Esophagus muscularis mucosa (tissue), 4 donors: ENCODE data around the gene HIBCH. TPM values are rescaled to one million over a fixed set of nuclear protein-coding genes. Genes with fewer than 3 reads are reported as not detected.
"Not testable (repeated sequence)": the region's sequence is repeated elsewhere in the genome, so short reads cannot be mapped to it uniquely, and the experiment has no call there.

Source experiments
- DNase-seq: peaks from one replicate; pipeline ENCODE4 v3.0.0-alpha.2; 2017; ENCODE audit errors: extremely low spot score
- H3K27ac ChIP-seq, 4 donors: fragments of 200-600 bp; sonication (generic); replicated peaks in 1 of 4; 1 replicate in 3 of 4; 2 replicates in 1 of 4; pipeline ENCODE4 v1.5.1; 2016 to 2019; ENCODE audit warnings: mild to moderate bottlenecking in 1 of 4
- H3K27me3 ChIP-seq, 4 donors: fragments of 200-600 bp; sonication (generic); one replicate each; pipeline versions ENCODE4 v1.5.1 to v1.6.0; 2016 to 2019
- H3K36me3 ChIP-seq, 4 donors: fragments of 200-600 bp; sonication (generic); one replicate each; pipeline ENCODE4 v1.5.1; 2016 to 2019
- H3K4me1 ChIP-seq, 4 donors: fragments of 200-600 bp; sonication (generic); one replicate each; pipeline ENCODE4 v1.5.1; 2016 to 2019
- H3K4me3 ChIP-seq, 4 donors: fragments of 200-600 bp; sonication (generic); 1 replicate in 2 of 4; 2 replicates in 2 of 4; pipeline ENCODE4 v1.5.1; 2016 to 2019; ENCODE audit warnings: mild to moderate bottlenecking in 4 of 4, moderate library complexity in 1 of 4
- H3K9me3 ChIP-seq, 4 donors: fragments of 200-600 bp; sonication (generic); 1 replicate in 3 of 4; 2 replicates in 1 of 4; pipeline ENCODE4 v1.5.1; 2016 to 2019
- CTCF ChIP-seq, 3 experiments: fragments of 200-600 bp in 2 of 3; fragments of 450-650 bp in 1 of 3; sonication (generic) in 2 of 3; IDR thresholded peaks; one replicate each; pipeline ENCODE4 v1.5.1; 2017 to 2019; ENCODE audit warnings: antibody characterized with exemption in 3 of 3, mild to moderate bottlenecking in 2 of 3, moderate library complexity in 1 of 3
- EP300 ChIP-seq: sonication (generic); formaldehyde crosslinking; IDR thresholded peaks from one replicate; pipeline ENCODE4 v1.6.1; 2017; ENCODE audit warnings: antibody characterized with exemption
- POLR2A ChIP-seq: fragments of 450-650 bp; IDR thresholded peaks from one replicate; pipeline ENCODE4 v1.6.1; 2017; ENCODE audit warnings: antibody characterized with exemption, moderate library complexity, mild to moderate bottlenecking, low read depth
- POLR2AphosphoS5 ChIP-seq, 2 donors: sonication (generic); formaldehyde crosslinking; IDR thresholded peaks; one replicate each; pipeline ENCODE4 v1.6.1; 2017; ENCODE audit warnings: antibody characterized with exemption in 2 of 2
- WGBS: methylation state at CpG from one replicate; pipeline ENCODE4 v1.1.5; 2018; 5-methylcytosine and 5-hydroxymethylcytosine counted together
- intact Hi-C: fragments of 100-400 bp; cut with DNase I; formaldehyde crosslinking; loops from one replicate; pipeline ENCODE4 v1.15.1; 2023
- total RNA-seq, 4 donors: library from RNA; depleted of rRNA; stranded (reverse); fragments of >200 nt; gene quantifications; one replicate each; pipeline versions ENCODE4 v1.1.0 to v1.2.1, GENCODE V29; 2016

HIBCH gene
- total RNA-seq, 4 donors from 2014 or later, result 12.3 to 20.2 (median 15.5) TPM

GRCh38 chr2:190308031-190308430 is 11.6 kb downstream of the HIBCH start:
- whole genome bisulfite sequencing, result 100% methylated on average over 1 of the region's 1 CpG
- peaks cover 0 to 18% (median 5%) of the 10 kb centered on the region in 4 donors for H3K36me3 ChIP-seq
- no peaks in the 10 kb centered on the region for H3K9me3 ChIP-seq
- H3K4me3 ChIP-seq, result no peak overlapping the region
- no peaks in the 10 kb centered on the region for H3K4me1 ChIP-seq
- H3K27me3 ChIP-seq, result no peaks in the 10 kb centered on the region
- intact Hi-C loops, result no loop called here
- TF ChIP-seq POLR2AphosphoS5 (IDR thresholded peaks at IDR 0.05) (no peak), POLR2A (no peak), EP300 (no peak), CTCF (IDR thresholded peaks at IDR 0.05) (no peak)
- H3K27ac ChIP-seq, result no peak overlapping the region
- DNase-seq, result no peak

DNA sequence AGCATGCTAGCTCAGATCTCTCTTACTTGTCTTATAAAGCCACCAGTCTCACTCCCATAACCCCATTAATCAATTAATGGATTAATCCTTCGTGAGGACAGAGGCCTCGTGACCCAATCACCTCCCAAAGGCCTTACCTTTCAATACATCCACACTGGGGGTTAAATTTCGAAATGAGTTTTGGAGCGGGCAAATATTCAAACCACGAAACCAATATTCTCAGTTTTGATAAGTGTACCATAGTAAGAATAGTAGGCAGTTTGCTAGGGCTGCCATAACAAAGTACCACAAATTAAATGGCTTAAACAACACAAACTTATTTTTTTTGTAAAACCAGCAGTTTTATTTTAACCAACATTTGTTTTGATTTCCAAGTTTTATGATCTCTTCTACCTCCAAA is 15.2 kb downstream of the HIBCH start:
- no peaks in the 10 kb centered on the region for H3K27me3 ChIP-seq
- DNase-seq, result no peak
- TF ChIP-seq POLR2AphosphoS5 (IDR thresholded peaks at IDR 0.05) (no peak), EP300 (no peak), CTCF (IDR thresholded peaks at IDR 0.05) (no peak), POLR2A (no peak)
- no peaks in the 10 kb centered on the region for H3K9me3 ChIP-seq
- intact Hi-C loops, result no loop called here
- no peak overlapping the region for H3K27ac ChIP-seq
- WGBS, result 97% methylated on average over 5 of the region's 5 CpGs
- H3K36me3 ChIP-seq, result peaks cover 0 to 19% (median 0%) of the 10 kb centered on the region in 4 donors
- no peak overlapping the region for H3K4me3 ChIP-seq
- peaks cover 0 to 6% (median 0%) of the 10 kb centered on the region in 4 donors for H3K4me1 ChIP-seq

- no peak for TF ChIP-seq POLR2A
- no peak for TF ChIP-seq POLR2AphosphoS5 (IDR thresholded peaks at IDR 0.05)
- no peak for TF ChIP-seq CTCF (IDR thresholded peaks at IDR 0.05)
- TF ChIP-seq EP300, result no peak
- H3K4me3 ChIP-seq, result no peak overlapping the region
- peaks cover 0 to 6% (median 0%) of the 10 kb centered on the region in 4 donors for H3K4me1 ChIP-seq
- H3K36me3 ChIP-seq, result peaks cover 0 to 16% (median 0%) of the 10 kb centered on the region in 4 donors
- no peaks in the 10 kb centered on the region for H3K9me3 ChIP-seq
- intact Hi-C loops, result no loop called here
- H3K27ac ChIP-seq, result no peak overlapping the region
- H3K27me3 ChIP-seq, result no peaks in the 10 kb centered on the region
- no peak for DNase-seq
Measured at GRCh38 chr2:190303647-190304046, 16.0 kb downstream of the HIBCH start.

DNA sequence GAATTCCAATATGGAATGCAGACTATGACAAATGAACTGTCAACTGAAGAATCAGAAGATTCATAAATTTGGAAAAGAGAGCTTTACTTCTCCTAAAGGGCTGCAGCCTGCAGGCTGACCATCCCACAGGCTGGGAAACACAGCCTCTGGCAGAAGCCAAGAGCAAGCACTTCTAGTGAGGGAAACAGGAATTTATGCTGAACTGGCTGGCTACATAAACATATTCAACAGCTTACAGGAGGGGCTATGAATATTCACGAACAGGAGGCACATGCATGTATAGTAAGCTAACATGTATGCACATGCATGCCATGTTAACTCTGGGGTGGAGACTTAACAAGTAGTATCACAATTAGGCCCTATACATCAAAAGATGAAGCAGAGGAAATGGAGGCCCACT is 17.6 kb downstream of the HIBCH start:
- 94% methylated on average over 1 of the region's 1 CpG for WGBS
- Histone ChIP-seq H3K4me3 (no peak overlapping the region), H3K27ac (no peak overlapping the region), H3K4me1 (peaks cover 0 to 6% (median 0%) of the 10 kb centered on the region in 4 donors), H3K9me3 (no peaks in the 10 kb centered on the region), H3K36me3 (peaks cover 0 to 16% (median 0%) of the 10 kb centered on the region in 4 donors), H3K27me3 (no peaks in the 10 kb centered on the region)
- TF ChIP-seq EP300, result no peak
- TF ChIP-seq POLR2A, result no peak
- TF ChIP-seq POLR2AphosphoS5 (IDR thresholded peaks at IDR 0.05), result no peak
- TF ChIP-seq CTCF (IDR thresholded peaks at IDR 0.05), result no peak
- no peak for DNase-seq
- intact Hi-C loops, result no loop called here

DNA sequence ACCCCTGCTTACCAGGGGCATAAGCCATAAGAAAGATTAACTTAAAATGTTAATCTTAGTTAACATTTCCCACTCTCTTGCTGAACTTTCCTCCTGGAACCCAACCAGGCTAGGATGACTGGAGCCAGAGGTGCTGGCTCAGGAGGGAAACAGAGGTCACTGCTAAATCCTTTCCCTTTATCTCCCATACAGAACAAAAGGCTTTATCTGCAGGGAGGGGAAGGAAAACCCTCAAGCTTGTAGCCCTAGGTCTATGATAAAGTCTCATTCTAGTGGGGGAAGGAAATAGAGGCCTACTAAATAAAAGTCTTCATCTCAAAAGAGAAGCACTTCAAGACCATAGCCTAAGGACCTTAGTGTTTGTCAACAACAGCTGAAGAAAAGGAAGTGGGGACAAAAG is 18.6 kb downstream of the HIBCH start:
- no peaks in the 10 kb centered on the region for H3K27me3 ChIP-seq
- DNase-seq, result no peak
- TF ChIP-seq EP300 (no peak), POLR2A (no peak), CTCF (IDR thresholded peaks at IDR 0.05) (no peak), POLR2AphosphoS5 (IDR thresholded peaks at IDR 0.05) (no peak)
- H3K36me3 ChIP-seq, result peaks cover 0 to 19% (median 6%) of the 10 kb centered on the region in 4 donors
- H3K27ac ChIP-seq, result no peak overlapping the region
- peaks cover 0 to 6% (median 0%) of the 10 kb centered on the region in 4 donors for H3K4me1 ChIP-seq
- H3K9me3 ChIP-seq, result no peaks in the 10 kb centered on the region
- no peak overlapping the region for H3K4me3 ChIP-seq
- intact Hi-C loops, result no loop called here

GRCh38 chr2:190297880-190298279 is 21.7 kb downstream of the HIBCH start:
- H3K9me3 ChIP-seq, H3K4me3 ChIP-seq, DNase-seq, intact Hi-C loops, H3K4me1 ChIP-seq, H3K27me3 ChIP-seq, H3K27ac ChIP-seq: not testable (repeated sequence)
- peaks cover 11 to 36% (median 17%) of the 10 kb centered on the region in 4 donors for H3K36me3 ChIP-seq
- 100% methylated on average over 2 of the region's 2 CpGs for WGBS
